HG03442 (cell line): ENCODE measurements around the gene CT45A6.
"Not testable (repeated sequence)": the region's sequence is repeated elsewhere in the genome, so short reads cannot be mapped to it uniquely, and the experiment has no call there.

Experiments
- ATAC-seq: cut with Tn5 transposase; IDR thresholded peaks from one replicate; pipeline ENCODE4 v1.9.1; 2021; ENCODE audit warnings: mild to moderate bottlenecking, moderate library complexity; ENCODE audit not compliant: unreplicated experiment

The CT45A6 gene, protein sequence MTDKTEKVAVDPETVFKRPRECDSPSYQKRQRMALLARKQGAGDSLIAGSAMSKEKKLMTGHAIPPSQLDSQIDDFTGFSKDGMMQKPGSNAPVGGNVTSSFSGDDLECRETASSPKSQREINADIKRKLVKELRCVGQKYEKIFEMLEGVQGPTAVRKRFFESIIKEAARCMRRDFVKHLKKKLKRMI

DNA sequence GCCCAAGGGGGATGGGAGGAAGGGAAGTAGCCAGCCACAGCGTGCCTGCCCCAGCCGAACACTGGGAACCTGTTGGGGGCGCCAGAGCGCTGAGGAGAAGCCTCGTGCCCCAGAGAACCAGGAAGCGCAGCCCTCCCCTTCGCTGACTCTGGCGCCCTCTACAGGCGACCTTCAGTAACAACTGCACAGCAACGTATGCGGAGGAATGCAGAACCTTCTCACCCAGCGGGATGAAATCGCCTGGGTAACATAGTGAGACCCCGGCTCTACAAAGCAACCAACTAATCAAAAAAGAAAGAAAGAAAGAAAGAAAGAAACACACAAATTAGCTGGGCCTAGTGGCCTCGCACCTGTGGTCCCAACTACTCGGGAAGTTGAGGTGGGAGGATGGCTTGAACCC is at the start of gene CT45A6:
Gene CT45A6, minus strand, starts transcription at position 101 of the 400 bp plus-strand sequence. CDS start 3,794 bp downstream, outside the sequence.
- ATAC-seq = not testable (repeated sequence)

DNA sequence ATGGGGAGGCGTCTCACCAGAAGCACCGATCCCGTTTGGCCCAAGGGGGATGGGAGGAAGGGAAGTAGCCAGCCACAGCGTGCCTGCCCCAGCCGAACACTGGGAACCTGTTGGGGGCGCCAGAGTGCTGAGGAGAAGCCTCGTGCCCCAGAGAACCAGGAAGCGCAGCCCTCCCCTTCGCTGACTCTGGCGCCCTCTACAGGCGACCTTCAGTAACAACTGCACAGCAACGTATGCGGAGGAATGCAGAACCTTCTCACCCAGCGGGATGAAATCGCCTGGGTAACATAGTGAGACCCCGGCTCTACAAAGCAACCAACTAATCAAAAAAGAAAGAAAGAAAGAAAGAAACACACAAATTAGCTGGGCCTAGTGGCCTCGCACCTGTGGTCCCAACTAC is 34.6 kb upstream of the CT45A6 start, which contains the start of gene CT45A7:
Gene CT45A7, minus strand, starts transcription at position 101 of the 400 bp plus-strand sequence. CDS start 3,747 bp downstream, outside the sequence.
- not testable (repeated sequence) for ATAC-seq

DNA sequence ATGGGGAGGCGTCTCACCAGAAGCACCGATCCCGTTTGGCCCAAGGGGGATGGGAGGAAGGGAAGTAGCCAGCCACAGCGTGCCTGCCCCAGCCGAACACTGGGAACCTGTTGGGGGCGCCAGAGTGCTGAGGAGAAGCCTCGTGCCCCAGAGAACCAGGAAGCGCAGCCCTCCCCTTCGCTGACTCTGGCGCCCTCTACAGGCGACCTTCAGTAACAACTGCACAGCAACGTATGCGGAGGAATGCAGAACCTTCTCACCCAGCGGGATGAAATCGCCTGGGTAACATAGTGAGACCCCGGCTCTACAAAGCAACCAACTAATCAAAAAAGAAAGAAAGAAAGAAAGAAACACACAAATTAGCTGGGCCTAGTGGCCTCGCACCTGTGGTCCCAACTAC is 17.3 kb upstream of the CT45A6 start, which contains the start of gene CT45A2:
Gene CT45A2, minus strand, starts transcription at position 101 of the 400 bp plus-strand sequence. CDS start 3,747 bp downstream, outside the sequence.
- not testable (repeated sequence) for ATAC-seq

DNA sequence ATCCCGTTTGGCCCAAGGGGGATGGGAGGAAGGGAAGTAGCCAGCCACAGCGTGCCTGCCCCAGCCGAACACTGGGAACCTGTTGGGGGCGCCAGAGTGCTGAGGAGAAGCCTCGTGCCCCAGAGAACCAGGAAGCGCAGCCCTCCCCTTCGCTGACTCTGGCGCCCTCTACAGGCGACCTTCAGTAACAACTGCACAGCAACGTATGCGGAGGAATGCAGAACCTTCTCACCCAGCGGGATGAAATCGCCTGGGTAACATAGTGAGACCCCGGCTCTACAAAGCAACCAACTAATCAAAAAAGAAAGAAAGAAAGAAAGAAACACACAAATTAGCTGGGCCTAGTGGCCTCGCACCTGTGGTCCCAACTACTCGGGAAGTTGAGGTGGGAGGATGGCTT is 17.2 kb downstream of the CT45A6 start, which contains the start of gene CT45A5:
Gene CT45A5, minus strand, starts transcription at position 101 of the 400 bp plus-strand sequence. CDS start 3,774 bp downstream, outside the sequence.
- not testable (repeated sequence) for ATAC-seq

DNA sequence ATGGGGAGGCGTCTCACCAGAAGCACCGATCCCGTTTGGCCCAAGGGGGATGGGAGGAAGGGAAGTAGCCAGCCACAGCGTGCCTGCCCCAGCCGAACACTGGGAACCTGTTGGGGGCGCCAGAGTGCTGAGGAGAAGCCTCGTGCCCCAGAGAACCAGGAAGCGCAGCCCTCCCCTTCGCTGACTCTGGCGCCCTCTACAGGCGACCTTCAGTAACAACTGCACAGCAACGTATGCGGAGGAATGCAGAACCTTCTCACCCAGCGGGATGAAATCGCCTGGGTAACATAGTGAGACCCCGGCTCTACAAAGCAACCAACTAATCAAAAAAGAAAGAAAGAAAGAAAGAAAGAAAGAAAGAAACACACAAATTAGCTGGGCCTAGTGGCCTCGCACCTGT is 34.5 kb downstream of the CT45A6 start, which contains the start of gene CT45A3:
Gene CT45A3, minus strand, starts transcription at position 101 of the 400 bp plus-strand sequence. CDS start 3,747 bp downstream, outside the sequence.
- not testable (repeated sequence) for ATAC-seq

DNA sequence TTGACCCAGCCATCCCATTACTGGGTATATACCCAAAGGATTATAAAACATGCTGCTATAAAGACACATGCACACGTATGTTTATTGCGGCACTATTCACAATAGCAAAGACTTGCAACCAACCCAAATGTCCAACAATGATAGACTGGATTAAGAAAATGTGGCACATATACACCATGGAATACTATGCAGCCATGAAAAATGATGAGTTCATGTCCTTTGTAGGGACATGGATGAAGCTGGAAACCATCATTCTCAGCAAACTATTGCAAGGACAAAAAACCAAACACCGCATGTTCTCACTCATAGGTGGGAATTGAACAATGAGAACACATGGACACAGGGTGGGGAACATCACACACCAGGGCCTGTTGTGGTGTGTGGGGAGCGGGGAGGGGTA is 57.8 kb downstream of the CT45A6 start:
- not testable (repeated sequence) for ATAC-seq
